GM21526 (cell line): Measurements from ENCODE around the gene DYRK1A.

ENCODE experiments used
- ATAC-seq: cut with Tn5 transposase; IDR thresholded peaks from one replicate; pipeline ENCODE4 v1.9.1; 2021; ENCODE audit warnings: moderate library complexity; ENCODE audit not compliant: unreplicated experiment, low FRiP score

The DYRK1A gene

GRCh38 chr21:37472581-37472980 is 106.0 kb downstream of the DYRK1A start:
- no peak for ATAC-seq

GRCh38 chr21:37473491-37473890 is 106.9 kb downstream of the DYRK1A start:
- ATAC-seq, result no peak

- ATAC-seq, result no peak
Observed at GRCh38 chr21:37474342-37474741, 107.8 kb downstream of the DYRK1A start.

- no peak for ATAC-seq
Observed at GRCh38 chr21:37475186-37475868, 108.8 kb downstream of the DYRK1A start.

- no peak for ATAC-seq
Observed at GRCh38 chr21:37478794-37479193, 112.2 kb downstream of the DYRK1A start.

GRCh38 chr21:37483776-37484175 is 117.2 kb downstream of the DYRK1A start:
- ATAC-seq, result no peak

- no peak for ATAC-seq
Observed at GRCh38 chr21:37484535-37485474, 118.2 kb downstream of the DYRK1A start.

GRCh38 chr21:37489553-37489952 is 123.0 kb downstream of the DYRK1A start:
- no peak for ATAC-seq

GRCh38 chr21:37490084-37490483 is 123.5 kb downstream of the DYRK1A start:
- ATAC-seq, result no peak

- ATAC-seq, result no peak
Observed at GRCh38 chr21:37496972-37497371, 130.4 kb downstream of the DYRK1A start.

- no peak for ATAC-seq
Observed at GRCh38 chr21:37498664-37499063, 132.1 kb downstream of the DYRK1A start.

GRCh38 chr21:37502947-37503346 is 136.4 kb downstream of the DYRK1A start:
- ATAC-seq, result no peak

- ATAC-seq, result no peak
Observed at GRCh38 chr21:37503848-37504467, 137.4 kb downstream of the DYRK1A start.

GRCh38 chr21:37505963-37506362 is 139.4 kb downstream of the DYRK1A start:
- no peak for ATAC-seq

- ATAC-seq, result no peak
Observed at GRCh38 chr21:37507716-37508115, 141.1 kb downstream of the DYRK1A start.

GRCh38 chr21:37508341-37508740 is 141.8 kb downstream of the DYRK1A start:
- ATAC-seq, result no peak

GRCh38 chr21:37509802-37510393 is 143.3 kb downstream of the DYRK1A start:
- ATAC-seq, result no peak

GRCh38 chr21:37511848-37512247 is 145.3 kb downstream of the DYRK1A start:
- ATAC-seq, result no peak

- ATAC-seq, result no peak
Observed at GRCh38 chr21:37513383-37513782, 146.8 kb downstream of the DYRK1A start.

- no peak for ATAC-seq
Observed at GRCh38 chr21:37514038-37514667, 147.6 kb downstream of the DYRK1A start.
